Activated CD4-positive, CD25-positive, alpha-beta regulatory T cell treated with anti-CD3 and anti-CD28 coated beads, Interleukin-2, amount 50 U/mL, for 24 hours (primary cell): ENCODE measurements around the gene OR13C8.
"Not testable (repeated sequence)": the region's sequence is repeated elsewhere in the genome, so short reads cannot be mapped to it uniquely, and the experiment has no call there.

Experiments used
- ATAC-seq, 2 donors: fragments of 150-1000 bp; cut with Tn5 transposase; one replicate each; pipeline ENCODE4 v1.10.0; 2021; ENCODE audit warnings: mild to moderate bottlenecking in 1 of 2, moderate library complexity in 1 of 2

Gene OR13C8, protein sequence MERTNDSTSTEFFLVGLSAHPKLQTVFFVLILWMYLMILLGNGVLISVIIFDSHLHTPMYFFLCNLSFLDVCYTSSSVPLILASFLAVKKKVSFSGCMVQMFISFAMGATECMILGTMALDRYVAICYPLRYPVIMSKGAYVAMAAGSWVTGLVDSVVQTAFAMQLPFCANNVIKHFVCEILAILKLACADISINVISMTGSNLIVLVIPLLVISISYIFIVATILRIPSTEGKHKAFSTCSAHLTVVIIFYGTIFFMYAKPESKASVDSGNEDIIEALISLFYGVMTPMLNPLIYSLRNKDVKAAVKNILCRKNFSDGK

DNA sequence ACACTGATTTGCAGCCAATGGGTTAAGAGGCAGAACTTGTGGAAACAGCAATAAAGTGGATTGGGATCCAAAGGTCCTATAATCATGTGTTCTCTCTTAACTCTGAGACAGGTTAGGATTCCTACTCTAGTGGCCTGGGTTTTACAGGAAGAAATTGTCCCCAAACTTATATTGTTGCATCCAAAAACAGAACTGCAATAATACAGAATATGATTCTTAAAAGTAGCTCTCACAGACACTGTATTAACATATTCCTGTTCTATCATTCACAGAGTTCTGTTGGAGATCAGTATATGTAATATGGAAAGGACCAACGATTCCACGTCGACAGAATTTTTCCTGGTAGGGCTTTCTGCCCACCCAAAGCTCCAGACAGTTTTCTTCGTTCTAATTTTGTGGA is at the start of gene OR13C8:
Gene OR13C8, plus strand, starts transcription at position 301 of the 400 bp plus-strand sequence. Its CDS starts 0 bp downstream, at position 301.
- ATAC-seq: no peak

DNA sequence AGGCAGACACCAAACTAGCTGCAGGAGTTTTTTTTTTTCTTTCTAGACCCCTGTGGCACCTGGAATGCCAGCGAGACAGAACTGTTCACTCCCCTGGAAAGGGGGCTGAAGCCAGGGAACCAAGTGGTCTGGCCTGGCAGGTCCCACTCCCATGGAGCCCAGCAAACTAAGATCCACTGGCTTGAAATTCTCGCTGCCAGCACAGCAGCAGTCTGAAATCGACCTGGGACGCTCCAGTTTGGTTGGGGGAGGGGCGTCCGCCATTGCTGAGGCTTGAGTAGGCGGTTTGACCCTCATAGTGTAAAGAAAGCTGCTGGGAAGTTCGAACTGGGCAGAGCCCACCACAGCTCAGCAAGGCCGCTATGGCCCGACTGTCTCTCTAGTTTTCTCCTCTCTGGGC is 48.7 kb upstream of the OR13C8 start:
- not testable (repeated sequence) for ATAC-seq

DNA sequence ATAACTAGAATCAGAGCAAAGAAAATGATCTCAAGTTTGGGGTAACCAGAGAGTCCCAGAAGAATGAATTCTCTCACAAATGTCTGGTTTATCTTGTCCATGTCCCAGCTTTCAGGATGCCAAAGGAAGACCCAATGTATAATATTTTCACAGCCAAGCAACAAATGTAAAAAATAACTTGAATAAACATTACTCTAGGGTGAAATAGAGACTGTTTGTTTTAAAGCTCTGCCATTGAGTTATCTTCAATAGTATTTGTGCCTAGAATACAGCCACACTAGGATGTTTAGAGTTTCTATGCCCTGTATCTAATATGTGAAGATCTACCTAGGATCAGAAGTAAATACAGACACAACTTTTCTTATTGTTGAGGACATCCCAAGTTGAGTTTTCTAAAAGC is 41.9 kb upstream of the OR13C8 start, which contains the start of gene OR13C4:
Gene OR13C4, minus strand, starts transcription at position 101 of the 400 bp plus-strand sequence. Its CDS starts 0 bp downstream, at position 101.
- ATAC-seq: no peak

DNA sequence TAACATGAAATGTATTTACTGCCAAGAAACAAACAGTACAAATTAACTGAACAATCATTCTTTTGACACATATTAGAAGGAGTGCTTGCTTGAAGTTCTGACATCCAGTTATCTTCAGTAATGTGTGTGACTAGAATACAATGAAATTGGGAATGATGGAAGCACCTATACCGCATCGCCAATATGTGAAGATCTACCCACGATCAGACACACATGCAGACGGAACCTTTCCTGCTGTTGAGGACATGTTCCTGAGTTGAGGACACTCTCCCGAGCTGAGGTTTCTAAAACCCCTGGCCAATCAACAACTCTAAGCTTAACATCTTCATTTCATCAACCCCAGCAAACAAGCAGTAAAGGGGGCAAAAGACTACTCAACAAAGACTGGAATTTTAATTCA is 32.2 kb upstream of the OR13C8 start, which contains the start of gene OR13C3:
Gene OR13C3, minus strand, starts transcription at position 101 of the 400 bp plus-strand sequence. CDS start 133 bp downstream, outside the sequence.
- no peak for ATAC-seq

DNA sequence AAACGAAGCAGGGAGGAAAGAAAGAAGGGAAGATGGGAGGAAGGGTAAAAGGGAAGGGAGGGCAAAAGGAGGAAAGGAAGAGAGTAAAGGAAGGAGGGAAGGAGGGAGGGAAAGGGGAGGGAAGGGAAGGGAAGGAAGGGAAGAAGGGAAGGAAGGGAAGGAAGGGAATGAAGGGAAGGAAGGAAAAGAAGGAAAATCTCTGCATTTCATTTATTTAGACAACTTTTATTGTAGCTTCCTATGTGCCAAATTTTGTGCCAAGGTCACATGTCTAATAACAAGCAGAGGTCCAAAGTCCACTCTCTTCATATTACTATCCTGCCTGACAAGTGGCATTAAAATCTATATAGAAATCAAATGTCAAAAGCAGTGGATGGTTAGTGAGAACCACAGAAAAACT is 29.7 kb upstream of the OR13C8 start:
- ATAC-seq: no peak

DNA sequence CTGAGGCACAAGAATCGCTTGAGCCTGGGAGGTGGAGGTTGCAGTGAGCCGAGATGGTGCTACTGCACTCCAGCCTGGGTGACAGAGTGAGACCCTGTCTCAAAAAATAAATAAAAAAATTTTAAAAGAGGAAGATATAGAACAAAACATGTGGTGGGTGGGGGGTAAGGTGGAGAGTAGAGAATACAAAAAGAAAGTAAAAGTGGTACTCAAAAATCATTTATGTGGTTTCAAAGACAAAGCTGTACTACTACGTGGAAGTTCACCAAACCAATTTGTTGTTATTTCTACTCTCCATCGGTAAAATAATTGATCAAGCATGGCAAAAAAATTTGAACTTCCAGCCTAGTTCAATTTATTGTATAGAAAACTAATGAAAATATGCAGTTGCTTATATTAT is 24.3 kb upstream of the OR13C8 start:
- no peak for ATAC-seq

DNA sequence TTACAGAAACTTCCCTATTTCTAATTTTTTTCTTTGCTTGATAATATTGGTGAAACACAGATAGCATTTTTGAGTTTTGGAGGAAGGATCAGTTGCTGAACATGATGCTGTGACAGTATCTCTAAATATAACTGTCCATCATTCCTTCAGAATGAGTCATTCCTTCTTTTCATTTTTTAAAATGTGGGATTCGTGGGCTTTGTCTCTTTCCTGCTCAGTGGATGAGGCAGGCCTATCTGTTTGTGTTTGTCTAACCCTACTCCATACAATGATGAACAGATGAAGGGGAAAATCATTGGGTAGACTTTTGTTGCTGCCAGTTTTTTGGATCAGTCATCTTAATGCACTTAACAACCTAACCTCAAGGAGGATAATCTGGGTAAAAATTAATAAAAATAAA is 15.7 kb upstream of the OR13C8 start:
- ATAC-seq: no peak

DNA sequence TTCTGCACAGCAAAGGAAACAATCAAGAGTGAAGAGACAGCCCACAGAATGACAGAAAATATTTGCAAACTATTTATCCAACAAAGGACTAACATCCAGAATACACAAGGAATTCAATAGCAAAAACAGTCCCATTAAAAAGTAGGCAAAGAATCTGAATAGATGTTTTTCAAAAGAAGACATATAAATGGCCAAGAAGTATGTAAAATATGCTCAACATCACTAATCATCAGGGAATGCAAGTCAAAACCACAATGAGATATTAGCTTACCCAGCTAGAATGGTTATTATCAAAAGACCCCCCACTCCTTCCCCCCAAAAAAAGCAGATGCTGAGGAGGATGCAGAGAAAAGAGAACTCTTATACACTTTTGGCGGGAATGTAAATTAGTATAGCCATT is 13.4 kb upstream of the OR13C8 start:
- no peak for ATAC-seq

DNA sequence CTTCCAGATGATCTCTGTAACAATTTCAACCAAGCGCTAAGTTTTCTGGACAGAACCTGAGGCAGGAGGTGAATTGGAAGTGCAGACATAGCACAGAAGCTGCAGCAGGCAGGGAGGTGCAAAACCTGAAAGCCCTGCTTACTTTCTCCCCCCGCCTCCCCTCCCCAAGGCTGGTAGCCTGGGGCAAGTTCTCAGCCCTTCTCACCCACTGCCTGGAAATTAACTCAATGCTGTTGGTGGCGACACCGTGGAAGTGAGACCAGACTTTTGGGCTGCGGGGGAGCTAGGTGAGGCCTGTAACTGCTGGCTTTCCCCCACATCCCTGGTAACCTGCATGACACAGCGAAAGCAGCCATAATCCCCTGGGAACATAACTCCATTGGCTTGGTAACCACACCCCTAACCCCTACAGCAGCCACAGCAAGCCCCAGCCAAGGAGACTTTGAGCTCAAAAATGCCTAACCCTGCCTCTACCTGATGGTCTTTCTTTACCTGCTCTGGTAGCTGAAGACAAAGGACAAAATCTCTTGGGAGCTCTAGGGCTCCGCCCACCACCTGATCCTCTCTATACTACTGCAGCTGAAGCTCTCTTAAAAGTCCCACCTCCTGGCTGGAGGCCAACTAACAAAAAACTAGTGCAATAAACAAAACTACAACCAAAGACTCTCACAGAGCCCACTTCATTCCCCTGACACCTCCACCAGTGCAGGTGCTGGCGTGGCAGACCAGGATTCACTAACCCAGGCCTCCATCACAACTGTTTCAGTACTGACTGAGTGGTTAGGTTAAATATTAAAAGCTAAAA is 11.9 kb upstream of the OR13C8 start:
- ATAC-seq: no peak

DNA sequence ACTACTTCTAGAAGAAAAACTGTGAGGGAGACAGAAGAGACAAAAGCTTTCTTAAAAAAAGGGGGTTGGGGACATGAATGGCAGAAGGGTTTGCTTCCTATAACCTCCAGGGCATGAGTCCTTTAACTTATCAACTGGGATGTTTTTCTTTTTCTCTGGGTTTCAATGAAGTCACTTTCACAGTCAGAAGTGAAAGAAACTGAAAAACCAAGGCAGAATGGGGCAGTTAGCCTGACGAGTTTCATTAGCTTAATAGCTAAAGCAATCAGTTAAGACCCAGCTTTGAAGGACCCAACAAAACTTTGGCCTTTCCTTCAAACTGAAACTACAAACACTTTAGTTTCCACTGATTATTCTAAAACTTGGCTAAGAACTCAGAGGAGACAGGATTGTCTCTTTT is 4.6 kb upstream of the OR13C8 start:
- ATAC-seq: no peak

DNA sequence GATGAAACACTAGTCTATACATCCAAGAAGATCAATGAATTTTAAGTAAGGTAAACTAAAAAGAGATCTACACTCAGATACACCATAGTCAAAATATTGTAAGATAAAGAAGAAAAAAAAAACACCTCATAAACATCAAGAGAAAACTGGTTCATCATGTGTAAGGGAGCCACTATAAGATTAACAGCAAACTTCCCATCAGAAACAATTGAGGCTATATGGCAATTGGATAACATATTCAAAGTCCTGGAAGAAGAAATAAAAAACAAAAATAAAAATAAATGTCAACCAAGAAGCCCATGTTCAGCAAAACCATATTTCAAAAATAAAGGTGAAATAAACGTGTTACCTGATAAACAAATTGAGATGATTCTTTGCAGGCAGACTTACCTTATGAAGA is 3.6 kb downstream of the OR13C8 start:
- no peak for ATAC-seq

DNA sequence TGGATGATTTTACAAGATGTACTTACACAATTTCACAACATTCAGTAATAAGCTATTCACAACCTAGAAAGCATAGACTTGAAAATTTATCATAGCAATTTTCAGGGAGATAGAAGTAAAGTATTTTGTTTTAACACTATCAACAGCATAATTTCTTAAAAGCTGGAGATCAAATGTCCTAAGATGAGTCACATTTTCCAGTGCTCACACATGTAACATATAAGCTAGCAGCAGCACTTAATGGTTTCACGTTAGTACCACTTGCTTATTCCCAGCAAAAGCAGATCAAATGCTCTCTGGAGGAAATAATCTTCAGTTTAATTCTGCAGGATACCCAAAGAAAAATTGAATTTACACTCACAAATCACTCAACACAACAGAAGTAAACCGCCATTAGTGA is 6.5 kb downstream of the OR13C8 start:
- no peak for ATAC-seq

DNA sequence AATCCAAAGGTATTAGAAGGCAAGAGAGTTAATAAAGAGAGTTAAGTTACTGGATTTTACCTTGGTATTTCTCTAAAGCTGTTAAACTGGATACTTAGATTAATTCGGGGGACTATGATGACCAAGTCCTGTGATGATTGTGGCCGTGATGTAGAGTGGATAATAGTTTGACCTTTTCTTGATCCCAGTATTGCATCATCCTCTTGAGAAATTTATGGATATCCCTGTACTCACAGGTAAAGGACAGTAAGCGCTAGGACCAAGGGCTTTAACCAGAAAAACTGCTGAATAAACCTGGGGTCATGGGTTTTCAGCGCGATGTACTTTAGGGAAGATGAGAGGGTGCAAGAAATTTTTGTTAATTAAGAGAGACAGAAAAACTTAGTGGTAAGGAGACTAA is 8.3 kb downstream of the OR13C8 start:
- no peak for ATAC-seq

DNA sequence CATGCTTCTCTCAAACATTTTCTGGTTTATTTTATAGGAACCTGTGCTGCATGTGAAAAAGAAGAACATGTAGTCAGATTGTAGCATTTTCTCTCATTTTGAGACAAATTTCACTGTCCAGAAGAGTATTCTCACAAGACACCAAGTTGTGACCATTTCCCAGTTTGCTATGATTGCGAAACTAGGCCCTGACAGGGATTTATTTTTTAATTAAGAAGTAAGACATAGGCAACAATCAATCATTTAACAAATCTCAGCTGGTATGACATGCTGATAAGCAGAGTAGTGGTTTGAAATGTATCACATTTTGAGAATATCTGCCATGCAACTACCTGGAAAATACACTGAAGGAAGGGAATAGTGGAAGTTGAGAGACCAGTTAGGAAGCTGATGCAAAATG is 11.6 kb downstream of the OR13C8 start:
- no peak for ATAC-seq

DNA sequence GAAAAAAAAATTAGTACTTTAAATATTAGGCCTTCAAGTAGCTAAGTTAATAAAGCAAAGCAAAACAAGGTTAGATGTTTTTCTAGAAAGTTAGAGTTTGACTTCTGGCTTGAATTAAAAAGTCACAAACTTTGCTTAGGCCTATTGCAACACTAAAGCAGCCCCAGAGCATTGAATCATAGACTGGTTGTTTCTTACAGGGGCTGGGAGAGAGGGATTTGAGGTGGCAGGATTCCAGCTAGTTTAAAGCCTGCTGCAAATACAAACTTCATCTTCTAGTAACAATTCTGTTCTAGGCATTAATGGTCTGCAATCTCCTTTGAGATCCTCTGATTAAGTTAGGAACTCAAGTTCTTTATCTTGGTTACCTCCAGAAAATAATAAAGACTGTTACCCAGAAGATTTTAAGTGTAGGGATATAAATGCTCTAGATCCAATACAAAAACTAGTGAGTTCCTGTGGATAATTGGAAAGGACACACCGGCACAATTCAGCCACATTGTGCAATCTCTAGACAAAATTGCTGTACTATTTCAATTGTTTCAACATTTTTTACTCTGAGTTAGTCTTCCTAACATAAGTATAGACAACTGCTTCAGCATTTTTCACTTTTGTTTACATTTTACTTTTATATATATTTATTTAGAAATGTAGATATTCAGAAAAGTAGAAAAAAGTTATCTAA is 17.7 kb downstream of the OR13C8 start:
- no peak for ATAC-seq

DNA sequence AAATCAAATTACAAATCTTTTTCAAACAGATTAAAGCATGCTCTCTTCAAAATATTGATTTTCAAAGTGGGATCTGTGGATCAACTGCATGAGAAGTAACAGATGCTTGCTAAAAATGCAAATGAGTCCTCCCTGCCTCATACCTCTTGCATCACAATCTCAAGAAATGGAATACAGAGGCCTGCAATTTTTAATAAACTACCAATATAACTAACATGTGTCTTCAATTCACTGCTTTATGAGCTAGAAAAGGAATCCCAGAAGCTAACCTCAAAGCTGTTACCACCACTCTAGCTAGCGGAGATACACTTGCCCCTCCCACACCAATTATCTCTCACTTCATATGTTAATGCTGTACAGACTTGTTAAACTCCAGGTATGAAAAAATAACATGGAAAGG is 20.7 kb downstream of the OR13C8 start:
- ATAC-seq: no peak

DNA sequence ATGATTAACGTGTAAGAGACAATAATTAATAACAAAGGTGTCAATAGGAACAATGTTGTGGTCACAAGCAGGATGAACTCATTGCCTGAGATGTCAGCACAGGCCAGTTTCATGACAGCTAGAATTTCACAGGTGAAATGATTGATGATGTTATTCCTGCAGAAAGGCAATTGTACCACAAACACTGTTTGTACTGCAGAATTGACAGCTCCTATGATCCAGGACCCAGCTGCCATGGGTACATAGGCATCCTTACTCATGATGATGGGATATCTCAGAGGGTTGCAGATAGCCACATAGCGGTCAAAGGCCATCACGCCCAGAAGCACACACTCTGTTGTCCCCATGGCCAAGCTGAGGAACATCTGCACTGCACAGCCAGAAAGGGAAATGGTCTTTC is 29.8 kb downstream of the OR13C8 start:
- not testable (repeated sequence) for ATAC-seq

DNA sequence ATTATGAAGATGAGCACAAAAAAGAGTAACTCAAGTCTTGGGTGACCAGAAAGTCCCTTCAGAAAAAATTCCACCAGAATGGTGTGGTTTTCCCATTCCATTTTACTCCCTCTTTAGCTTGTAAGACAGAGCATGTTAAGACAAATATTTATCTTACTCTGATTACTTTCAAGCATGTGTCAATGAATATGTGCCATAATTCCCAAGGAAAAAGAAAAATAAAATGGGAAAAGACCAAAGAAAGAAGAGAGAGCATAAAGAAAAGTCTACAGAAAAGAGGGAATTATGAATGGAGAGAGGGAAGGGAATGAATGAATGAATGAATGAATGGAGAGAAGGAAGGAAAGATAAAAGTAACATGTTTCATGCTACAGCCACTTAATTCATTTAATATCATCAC is 30.3 kb downstream of the OR13C8 start, which contains the start of gene OR13C5:
Gene OR13C5, minus strand, starts transcription at position 101 of the 400 bp plus-strand sequence. Its CDS starts 0 bp downstream, at position 101.
- ATAC-seq: not testable (repeated sequence)

DNA sequence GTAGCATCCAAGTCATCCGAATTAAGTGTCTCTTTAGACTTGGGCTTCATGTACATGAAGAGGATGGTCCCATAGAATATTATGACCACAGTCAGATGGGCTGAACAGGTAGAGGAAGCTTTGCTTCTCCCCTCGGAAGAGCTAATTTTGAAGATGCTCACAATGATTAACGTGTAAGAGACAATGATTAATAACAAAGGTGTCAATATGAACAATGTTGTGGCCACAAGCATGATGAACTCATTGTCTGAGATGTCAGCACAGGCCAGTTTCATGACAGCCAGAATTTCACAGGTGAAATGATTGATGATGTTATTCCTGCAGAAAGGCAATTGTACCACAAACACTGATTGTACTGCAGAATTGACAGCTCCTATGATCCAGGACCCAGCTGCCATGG is 35.8 kb downstream of the OR13C8 start:
- ATAC-seq: no peak

DNA sequence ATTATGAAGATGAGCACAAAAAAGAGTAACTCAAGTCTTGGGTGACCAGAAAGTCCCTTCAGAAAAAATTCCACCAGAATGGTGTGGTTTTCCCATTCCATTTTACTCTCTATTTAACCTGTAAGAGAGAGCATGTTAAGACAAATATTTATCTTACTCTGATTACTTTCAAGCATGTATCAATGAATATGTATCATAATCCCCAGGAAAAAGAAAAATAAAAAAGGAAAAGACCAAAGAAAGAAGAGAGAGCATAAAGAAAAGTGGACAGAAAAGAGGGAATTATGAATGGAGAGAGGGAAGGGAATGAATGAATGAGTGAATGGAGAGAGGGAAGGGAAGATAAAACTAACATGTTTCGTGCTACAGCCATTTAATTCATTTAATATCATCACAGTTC is 36.6 kb downstream of the OR13C8 start, which contains the start of gene OR13C2:
Gene OR13C2, minus strand, starts transcription at position 101 of the 400 bp plus-strand sequence. Its CDS starts 0 bp downstream, at position 101.
- ATAC-seq: not testable (repeated sequence)

DNA sequence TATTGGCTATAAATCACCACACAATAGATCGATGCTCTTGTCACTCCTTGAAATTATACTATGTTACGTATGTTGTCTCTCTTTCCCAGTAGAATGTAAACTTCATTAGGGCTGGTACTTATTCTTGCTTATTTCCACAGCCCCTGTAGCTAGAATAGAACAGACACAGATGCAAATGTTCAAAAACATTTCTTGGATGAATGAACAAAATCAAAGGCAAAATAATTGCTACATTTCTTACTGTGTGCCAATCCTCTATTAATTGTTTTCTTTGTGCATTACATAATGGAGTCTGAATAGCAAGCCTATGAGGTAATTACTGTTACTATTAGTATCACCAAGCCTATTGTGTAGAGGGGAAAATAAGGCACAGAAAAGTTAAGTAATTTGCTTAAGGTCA is 37.2 kb downstream of the OR13C8 start:
- no peak for ATAC-seq

DNA sequence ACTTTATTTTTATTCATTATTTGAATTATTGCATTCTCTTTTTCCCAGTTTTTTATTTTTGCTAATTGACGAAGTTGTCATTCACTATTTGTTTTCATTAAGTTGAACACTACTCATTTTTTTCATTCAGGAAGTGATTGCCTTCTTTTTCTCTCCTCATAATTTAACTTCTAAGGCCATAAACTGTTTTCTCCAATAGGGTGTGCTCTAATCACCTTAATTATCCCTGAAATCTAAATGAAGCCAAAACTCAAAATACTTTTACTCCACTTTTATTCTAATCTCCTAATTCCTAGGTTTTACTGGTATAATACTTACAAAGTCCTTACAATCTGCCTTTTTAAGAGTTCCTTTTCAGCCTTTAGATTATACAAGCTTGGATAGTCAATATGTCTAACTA is 39.4 kb downstream of the OR13C8 start:
- no peak for ATAC-seq

DNA sequence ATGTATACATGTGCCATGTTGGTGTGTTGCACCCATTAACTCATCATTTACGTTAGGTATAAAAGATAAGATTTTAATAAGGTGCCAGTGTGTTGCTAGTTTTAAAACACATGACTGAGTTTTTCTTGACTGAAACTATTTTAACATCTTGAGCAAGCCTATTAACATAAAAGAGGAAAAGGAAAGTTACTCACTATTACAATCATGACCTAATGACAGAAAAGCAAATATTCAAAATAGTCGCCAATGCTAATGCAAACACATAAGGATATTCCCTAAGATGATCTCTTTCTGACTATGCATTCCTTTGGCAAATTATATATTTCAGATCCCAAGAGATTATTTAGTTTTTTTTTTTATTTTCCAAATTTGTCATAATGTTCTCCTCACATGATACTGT is 42.2 kb downstream of the OR13C8 start:
- no peak for ATAC-seq
